ENCODE measurements around the gene TPO.

Gene TPO

GRCh38 chr2:1498176-1498575, 84.9 kb downstream of the TPO start:
- H3K4me3 ChIP-seq (ENCODE audit: low read depth, low read length), result no peak overlapping the region
- no peak for TF ChIP-seq CTCF (IDR thresholded peaks at IDR 0.05; ENCODE audit: insufficient read depth, low read depth, low read length, missing control alignments)
- no peak for DNase-seq (ENCODE audit: low read depth)

GRCh38 chr2:1499033-1499795, 86.0 kb downstream of the TPO start:
- no peak for TF ChIP-seq CTCF (IDR thresholded peaks at IDR 0.05; ENCODE audit: insufficient read depth, low read depth, low read length, missing control alignments)
- no peak overlapping the region for H3K4me3 ChIP-seq (ENCODE audit: low read depth, low read length)
- DNase-seq (ENCODE audit: low read depth), result no peak

GRCh38 chr2:1501038-1501851, 88.0 kb downstream of the TPO start:
- DNase-seq (ENCODE audit: low read depth), result no peak
- H3K4me3 ChIP-seq (ENCODE audit: low read depth, low read length), result no peak overlapping the region
- TF ChIP-seq CTCF (IDR thresholded peaks at IDR 0.05; ENCODE audit: insufficient read depth, low read depth, low read length, missing control alignments), result no peak

GRCh38 chr2:1501991-1502390, 88.7 kb downstream of the TPO start:
- TF ChIP-seq CTCF (IDR thresholded peaks at IDR 0.05; ENCODE audit: insufficient read depth, low read depth, low read length, missing control alignments), result no peak
- DNase-seq (ENCODE audit: low read depth), result no peak
- H3K4me3 ChIP-seq (ENCODE audit: low read depth, low read length), result no peak overlapping the region

- DNase-seq (ENCODE audit: low read depth), result no peak
- TF ChIP-seq CTCF (IDR thresholded peaks at IDR 0.05; ENCODE audit: insufficient read depth, low read depth, low read length, missing control alignments), result no peak
- H3K4me3 ChIP-seq (ENCODE audit: low read depth, low read length), result no peak overlapping the region
These were observed 89.6 kb downstream of the TPO start for GRCh38 chr2:1502891-1503304.

GRCh38 chr2:1503471-1504310, 90.4 kb downstream of the TPO start:
- H3K4me3 ChIP-seq (ENCODE audit: low read depth, low read length), result no peak overlapping the region
- DNase-seq (ENCODE audit: low read depth), result no peak
- TF ChIP-seq CTCF (IDR thresholded peaks at IDR 0.05; ENCODE audit: insufficient read depth, low read depth, low read length, missing control alignments), result no peak
